ENCODE data around the gene STON2.
A peak's percentile ranks its signal among the peaks of the same experiment; 100 is the strongest.

STON2 gene

GRCh38 chr14:81418057-81418790, 18.1 kb upstream of the STON2 start:
- DNase-seq, result no peak

DNA sequence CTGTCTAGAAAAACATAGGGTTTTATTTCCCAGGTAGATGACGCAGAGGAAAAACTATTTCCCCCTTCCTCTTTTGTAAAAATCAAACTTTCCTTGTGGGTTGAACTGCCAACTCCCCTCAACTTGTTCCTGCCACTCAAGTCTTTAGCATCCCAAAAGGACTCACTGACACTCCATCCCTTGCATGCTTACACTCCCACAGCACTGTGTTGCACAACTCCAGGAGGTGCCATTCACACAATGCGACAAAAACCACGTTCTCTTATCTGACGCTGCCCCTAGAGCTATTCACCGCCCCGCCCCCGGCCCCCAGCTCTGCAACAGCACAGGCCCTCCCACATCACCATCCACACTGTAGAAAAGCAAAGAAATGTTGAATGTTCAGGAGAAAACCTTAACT, 16.9 kb upstream of the STON2 start:
- DNase-seq, result no peak

DNA sequence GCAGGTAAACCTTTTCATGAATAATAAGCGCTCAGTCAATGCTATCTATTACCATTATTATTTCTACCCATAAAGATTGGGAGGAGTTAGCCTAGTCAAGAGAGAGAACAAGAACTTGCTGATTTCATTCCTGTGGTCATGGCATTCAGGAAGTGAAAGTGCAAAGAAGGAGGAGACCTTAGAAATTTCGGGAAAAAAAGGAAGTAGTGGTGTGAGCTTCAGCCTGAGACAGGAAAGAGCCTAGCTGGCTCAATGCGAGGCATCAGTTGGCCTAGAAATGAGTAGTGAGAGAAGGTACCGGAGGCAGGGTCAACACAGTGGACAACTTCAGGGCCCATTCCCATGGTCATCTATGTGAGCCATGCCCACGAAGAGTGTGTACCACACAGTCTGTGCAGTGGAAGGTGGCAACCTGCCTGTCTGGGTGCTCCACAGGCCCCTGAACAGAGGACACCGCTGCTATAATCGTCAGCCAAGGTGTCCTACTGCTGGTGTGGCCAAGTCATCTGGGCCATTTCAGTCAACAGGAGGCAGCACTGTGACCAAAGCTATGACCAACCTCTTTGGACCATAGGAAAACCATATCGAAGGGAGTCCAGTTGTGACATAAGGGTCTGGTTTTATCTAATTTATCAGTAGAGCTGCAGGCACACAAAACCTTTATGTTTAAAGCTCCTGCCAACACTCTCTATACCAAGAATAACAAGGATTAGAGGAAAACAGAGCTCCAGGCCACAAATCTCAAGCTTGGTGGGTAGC, 16.2 kb upstream of the STON2 start:
- DNase-seq, result no peak

DNA sequence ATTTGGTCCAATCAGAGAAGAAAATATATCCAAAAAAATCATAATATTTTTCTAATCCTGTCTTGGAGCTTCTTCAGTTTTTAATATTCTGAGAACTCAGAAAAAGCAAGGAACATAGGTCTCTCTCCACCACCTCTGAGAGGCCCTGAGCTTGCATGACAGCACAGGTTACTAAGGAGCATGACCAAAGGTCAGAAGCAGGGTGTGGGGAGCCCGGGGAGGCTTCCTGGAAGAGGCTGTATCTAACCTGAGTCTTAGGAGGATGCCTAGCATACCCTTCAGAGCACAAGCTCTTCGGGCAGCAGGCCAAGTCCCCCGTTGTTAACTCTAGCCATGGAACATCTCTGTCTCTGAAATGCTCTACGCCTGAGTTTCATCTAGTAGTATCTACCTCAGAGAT, 15.7 kb upstream of the STON2 start:
- no peak for DNase-seq

- DNase-seq, result no peak
These were observed 14.0 kb upstream of the STON2 start for GRCh38 chr14:81414123-81414522.

GRCh38 chr14:81412779-81413178, 12.7 kb upstream of the STON2 start:
- DNase-seq, result no peak

GRCh38 chr14:81408595-81408994, 8.5 kb upstream of the STON2 start:
- no peak for DNase-seq

GRCh38 chr14:81406863-81407262, 6.7 kb upstream of the STON2 start:
- peak; percentile 41 for DNase-seq

- DNase-seq, result peak; percentile 38
These were observed 2.0 kb upstream of the STON2 start for GRCh38 chr14:81402123-81402495.

DNA sequence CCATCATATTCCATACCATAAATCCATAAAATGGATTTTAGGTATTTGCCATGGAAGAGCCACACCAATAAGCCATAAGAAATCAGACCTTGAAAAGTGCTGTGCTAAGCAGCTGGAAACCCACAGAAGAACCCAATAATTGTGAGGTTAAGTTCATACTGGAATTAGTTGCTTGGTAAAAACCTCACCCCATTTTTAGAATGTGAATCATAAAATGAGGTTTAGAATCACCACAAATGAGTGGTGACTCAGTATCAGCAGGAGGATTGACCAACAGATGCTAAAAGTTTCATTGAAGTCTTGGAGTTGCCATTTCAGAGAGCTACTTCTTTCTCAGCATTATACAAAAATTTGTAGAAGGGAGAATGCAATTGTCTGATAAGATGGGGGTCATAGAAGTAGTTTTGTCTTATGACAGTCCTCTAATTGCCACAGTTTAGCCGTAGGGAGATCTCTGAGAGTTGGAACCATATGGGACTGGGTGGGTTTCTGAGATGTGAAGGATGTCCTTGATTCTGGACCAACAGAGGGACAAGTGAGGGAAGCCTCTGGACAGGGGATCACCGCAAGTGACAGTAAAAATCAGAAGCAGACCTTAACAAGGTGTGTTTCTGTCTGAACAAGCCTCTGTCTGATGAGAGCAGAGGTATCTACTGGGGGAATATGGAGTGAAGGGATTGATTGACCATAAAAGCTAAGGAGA, 1.4 kb upstream of the STON2 start:
- peak; percentile 94 for DNase-seq

DNA sequence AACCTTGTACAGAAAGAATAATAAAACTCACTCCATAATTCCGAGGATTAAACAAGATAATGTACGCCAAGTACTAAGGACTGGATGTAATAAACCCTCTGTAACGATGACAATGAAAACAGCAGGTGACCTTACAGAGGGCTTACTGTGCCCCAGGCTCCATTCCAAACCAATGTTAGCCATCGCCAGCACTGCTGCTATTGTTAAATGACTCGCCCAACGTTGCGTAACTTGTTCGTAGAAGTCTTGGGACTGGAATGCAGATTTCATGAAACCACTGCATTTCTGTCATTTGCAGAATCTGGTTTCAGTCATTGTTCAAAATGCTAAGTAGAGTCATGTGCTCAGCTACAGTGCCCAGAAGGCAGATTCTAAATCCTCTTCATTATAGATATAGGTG, 728 bp upstream of the STON2 start:
- peak; percentile 97 for DNase-seq

DNA sequence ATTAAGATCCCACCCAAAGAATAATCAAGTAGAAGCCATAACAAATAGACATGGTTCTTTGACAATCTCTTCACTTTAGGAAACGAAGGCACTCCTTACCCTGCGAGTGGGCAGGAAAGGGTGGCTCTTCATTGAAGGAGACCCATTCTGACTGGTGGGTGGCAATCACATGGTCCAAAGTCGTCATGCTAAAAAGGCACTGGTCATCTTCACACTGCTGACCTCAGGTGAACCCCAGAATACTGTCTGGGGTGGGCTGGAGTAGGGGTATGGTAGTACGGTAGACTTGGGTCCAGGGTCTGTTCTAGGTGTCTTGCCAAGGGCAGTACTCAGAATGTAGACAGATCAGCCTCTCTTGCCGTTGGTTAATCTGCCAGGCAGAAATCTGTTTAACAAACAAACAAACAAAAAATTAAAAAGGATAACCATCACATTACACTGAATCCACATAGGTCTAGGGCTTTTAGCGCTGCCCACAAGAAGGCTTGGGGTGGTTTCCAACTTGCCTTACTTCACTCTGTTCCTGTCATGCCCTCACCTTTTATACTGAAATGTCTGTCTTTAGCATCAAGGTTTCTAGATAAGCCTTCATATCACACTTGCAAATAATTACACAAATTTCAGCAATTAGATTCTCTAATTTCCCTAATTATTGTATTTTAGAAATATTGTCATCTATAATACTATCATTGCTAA, 1.8 kb downstream of the STON2 start:
- no peak for DNase-seq

GRCh38 chr14:81396113-81396512, 4.0 kb downstream of the STON2 start:
- DNase-seq, result peak; percentile 7

DNA sequence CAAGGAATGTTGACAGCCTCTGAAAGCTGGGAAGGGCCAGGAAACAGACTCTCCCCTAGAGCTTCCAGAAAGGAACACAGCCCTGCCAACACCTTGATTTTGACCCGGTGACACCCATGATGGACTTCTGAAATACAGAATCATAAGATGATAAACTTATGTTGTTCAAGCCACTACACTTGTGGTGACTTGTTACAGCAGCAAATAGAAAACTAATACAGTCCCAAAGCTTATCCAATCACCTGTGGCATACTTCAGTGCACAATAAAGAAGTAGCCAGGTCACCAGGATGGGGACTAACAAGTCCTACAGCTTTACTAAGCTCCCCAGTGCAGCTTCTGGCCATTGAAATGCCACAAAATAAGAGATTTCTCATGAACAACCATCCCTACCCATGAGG, 5.4 kb downstream of the STON2 start:
- DNase-seq, result no peak

DNA sequence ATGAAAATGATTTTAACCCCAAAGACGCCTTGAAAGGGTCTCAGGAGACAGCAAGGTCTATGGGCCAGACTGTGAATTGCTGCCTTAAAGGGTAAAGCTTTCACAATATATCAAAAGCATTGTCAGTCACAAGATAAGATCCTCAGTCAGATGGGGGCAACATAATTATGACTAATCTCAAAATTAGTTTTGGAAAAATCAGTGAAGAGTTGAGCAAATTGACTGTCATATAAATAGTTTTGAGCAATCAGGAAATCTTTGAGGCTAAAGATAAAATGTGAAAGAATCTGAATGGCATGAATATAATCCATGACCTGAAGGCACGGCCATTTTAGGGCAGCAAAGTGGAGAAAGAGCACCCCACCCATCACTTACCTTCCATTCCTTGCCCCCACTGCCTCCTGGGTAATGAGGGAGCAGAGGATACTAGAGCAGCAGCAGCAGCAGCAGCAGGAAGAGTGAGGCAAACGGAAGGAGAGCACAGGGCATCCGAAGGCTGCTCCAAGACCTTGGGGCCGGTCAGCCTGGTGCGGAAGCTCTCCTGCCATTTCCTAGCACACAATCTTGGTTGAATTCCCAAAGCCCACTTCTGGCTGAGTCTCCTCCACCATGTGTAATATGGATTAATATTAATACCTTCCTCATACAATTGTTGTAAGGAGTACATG, 7.0 kb downstream of the STON2 start:
- peak; percentile 5 for DNase-seq

DNA sequence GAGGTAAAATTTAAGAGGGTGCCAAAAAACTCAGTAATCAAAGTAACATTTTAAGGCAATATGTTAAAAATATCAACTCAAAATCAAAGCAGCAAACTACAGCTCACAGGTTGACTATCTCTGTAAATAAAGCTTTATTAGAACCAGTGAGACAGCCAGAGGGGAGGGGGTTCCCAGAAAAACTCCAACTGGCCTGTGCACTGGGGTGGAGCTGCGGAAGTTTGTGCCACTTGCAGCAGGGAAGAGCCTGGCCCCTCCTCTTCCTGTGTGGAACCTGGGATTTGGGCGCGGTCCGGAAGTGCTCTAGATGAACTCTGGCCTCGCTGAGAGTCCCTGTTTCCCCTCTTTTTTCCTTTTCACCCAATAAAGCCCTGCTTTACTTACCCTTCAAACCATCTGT, 8.1 kb downstream of the STON2 start:
- DNase-seq, result no peak

- peak; percentile 24 for DNase-seq
These were observed 9.4 kb downstream of the STON2 start for GRCh38 chr14:81390696-81391095.

- DNase-seq, result no peak
These were observed 11.8 kb downstream of the STON2 start for GRCh38 chr14:81388336-81388735.

DNA sequence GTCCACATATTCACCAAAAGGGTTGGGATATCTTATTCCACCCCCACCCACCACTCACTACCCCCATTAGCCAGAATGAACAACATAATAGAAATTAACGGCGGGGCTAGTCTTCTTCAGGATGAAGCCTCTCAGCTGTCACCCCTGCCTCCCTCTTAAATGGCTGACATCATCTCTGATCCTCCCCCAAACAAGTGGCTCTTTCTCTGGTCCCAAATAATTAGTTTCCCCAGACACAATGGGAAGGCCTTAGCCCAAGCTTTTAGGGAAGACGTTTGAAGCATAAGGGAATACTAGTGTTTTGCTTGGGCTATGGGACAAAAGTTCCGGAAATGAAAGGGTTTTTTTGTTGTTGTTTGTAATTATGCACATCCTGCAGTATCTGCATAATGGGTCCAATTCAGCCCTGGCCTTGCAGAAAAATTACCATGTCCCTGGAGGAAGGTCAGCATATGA, 13.8 kb downstream of the STON2 start:
- DNase-seq, result no peak

- no peak for DNase-seq
These were observed 14.2 kb downstream of the STON2 start for GRCh38 chr14:81385886-81386285.

- no peak for DNase-seq
These were observed 14.7 kb downstream of the STON2 start for GRCh38 chr14:81385419-81385818.

- peak; percentile 37 for DNase-seq
These were observed 15.2 kb downstream of the STON2 start for GRCh38 chr14:81384900-81385299.

All from fibroblast of skin of right biceps (primary cell).